Brain microvascular endothelial cell (primary cell): ENCODE data around the gene PLD5.

Experiments
- DNase-seq: peaks from one replicate; pipeline ENCODE4 v3.0.0-alpha.2; 2020
- H3K27ac ChIP-seq: fragments of 250-450 bp; sonication (Bioruptor Pico); 2 replicates; pipeline ENCODE4 v1.5.1; 2020; ENCODE audit warnings: mild to moderate bottlenecking, moderate library complexity
- H3K27me3 ChIP-seq: fragments of 250-450 bp; sonication (Bioruptor Pico); replicated peaks from 2 replicates; pipeline ENCODE4 v1.5.1; 2020; ENCODE audit warnings: mild to moderate bottlenecking
- H3K36me3 ChIP-seq: fragments of 250-450 bp; sonication (Bioruptor Pico); replicated peaks from 2 replicates; pipeline ENCODE4 v1.5.1; 2020; ENCODE audit warnings: mild to moderate bottlenecking
- H3K4me3 ChIP-seq: 2 replicates; pipeline ENCODE4 v1.5.1; 2011; ENCODE audit warnings: low read depth, mild to moderate bottlenecking, control low read depth, low read length, moderate library complexity
- in situ Hi-C: cut with HindIII; loops from 2 replicates; pipeline ENCODE4 v1.10.0; 2017; ENCODE audit warnings: low sequenced_read_pairs, low pct_ligation_motif_present
- TF ChIP-seq, protein P1 (sequence below): IDR thresholded peaks from 2 replicates; pipeline ENCODE4 v1.5.1; 2011; ENCODE audit warnings: low read depth, mild to moderate bottlenecking, moderate library complexity, low read length, control low read depth, inconsistent platforms; ENCODE audit errors: missing control alignments

Gene PLD5

DNA sequence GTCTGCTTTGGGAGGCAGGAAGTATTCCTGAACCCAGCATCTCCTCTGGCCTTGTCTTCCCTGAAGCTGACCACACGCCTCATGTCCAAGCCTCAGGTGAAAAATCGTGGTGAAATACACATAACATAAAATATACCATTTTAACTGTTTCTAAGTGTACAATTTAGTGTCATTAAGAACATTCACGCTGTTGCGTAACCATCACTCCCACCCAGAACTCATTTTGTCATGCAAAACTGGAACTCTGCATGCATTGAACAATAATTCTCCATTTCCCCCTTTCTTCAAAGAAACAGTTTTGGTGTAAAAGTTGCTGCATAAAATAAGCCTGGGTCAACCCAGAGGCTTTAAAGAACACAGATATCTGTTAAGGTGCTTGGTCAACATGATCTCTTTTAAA, 93.5 kb downstream of the PLD5 start:
- DNase-seq, result no peak
- Histone ChIP-seq H3K4me3 (no peak overlapping the region), H3K36me3 (no peaks in the 10 kb centered on the region), H3K27ac (no peak overlapping the region), H3K27me3 (no peaks in the 10 kb centered on the region)
- TF ChIP-seq, protein P1, sequence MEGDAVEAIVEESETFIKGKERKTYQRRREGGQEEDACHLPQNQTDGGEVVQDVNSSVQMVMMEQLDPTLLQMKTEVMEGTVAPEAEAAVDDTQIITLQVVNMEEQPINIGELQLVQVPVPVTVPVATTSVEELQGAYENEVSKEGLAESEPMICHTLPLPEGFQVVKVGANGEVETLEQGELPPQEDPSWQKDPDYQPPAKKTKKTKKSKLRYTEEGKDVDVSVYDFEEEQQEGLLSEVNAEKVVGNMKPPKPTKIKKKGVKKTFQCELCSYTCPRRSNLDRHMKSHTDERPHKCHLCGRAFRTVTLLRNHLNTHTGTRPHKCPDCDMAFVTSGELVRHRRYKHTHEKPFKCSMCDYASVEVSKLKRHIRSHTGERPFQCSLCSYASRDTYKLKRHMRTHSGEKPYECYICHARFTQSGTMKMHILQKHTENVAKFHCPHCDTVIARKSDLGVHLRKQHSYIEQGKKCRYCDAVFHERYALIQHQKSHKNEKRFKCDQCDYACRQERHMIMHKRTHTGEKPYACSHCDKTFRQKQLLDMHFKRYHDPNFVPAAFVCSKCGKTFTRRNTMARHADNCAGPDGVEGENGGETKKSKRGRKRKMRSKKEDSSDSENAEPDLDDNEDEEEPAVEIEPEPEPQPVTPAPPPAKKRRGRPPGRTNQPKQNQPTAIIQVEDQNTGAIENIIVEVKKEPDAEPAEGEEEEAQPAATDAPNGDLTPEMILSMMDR, result no peak
- in situ Hi-C loops, result no loop called here

DNA sequence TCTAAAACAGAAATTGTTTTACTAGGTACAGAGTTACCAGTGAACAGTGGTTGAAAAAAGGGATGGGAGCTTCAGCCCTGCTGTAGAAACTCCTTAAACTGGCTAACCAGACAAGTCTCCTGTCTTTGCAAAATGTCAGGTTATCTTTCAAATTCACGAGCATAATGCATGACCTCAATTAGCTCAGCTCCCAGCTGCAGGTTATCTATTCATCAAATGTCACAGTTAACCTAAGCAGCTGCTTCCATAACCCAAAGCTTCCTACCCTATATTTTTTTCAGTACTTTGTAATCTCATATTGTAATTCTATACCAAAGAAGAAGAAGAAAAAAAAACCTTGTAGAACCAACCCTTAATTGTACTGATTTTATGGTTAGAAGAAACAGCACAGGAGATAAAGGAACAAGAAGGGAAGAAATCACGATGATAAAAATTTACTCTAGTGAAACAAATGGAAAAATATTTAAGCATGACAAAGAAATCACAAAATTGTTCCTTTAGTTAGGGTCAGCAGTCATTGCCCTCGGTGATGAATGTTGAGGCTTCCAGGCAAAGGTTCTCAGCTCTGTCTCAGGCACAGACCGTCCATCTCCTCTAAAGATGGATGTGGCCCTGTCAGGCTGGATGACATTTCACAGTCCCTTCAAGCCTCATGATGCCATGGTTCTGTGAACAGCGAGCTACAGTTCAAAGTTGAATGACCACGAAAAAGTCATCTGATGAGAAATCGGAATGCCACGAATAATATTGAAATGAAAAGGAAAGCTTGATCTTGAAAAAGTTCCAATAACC, 95.9 kb downstream of the PLD5 start:
- H3K27ac ChIP-seq, result no peak overlapping the region
- H3K36me3 ChIP-seq, result no peaks in the 10 kb centered on the region
- H3K27me3 ChIP-seq, result no peaks in the 10 kb centered on the region
- TF ChIP-seq, protein P1, result no peak
- H3K4me3 ChIP-seq, result no peak overlapping the region
- in situ Hi-C loops, result no loop called here
- DNase-seq, result no peak

DNA sequence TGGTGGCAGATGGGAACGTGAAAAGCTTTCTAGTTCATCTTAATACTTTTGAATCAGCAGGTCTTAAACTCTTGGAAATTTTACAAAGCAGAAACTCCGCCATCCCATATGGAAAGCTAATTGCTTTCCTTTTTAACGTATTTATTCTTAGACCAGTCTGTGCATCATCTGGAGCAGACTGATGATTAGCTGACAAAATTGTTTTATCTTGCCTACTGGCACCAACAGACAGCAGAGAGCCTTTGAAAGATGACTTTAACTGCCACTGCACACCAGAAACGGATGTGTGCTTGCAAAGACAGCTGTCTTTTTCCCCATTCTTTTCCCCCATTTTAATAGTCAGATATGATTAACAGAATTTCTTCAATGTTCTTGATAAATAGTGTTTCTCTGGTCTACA, 97.0 kb downstream of the PLD5 start:
- no peak overlapping the region for H3K4me3 ChIP-seq
- no peaks in the 10 kb centered on the region for H3K36me3 ChIP-seq
- H3K27ac ChIP-seq, result no peak overlapping the region
- in situ Hi-C loops, result no loop called here
- TF ChIP-seq, protein P1, result no peak
- no peak for DNase-seq
- H3K27me3 ChIP-seq, result no peaks in the 10 kb centered on the region

DNA sequence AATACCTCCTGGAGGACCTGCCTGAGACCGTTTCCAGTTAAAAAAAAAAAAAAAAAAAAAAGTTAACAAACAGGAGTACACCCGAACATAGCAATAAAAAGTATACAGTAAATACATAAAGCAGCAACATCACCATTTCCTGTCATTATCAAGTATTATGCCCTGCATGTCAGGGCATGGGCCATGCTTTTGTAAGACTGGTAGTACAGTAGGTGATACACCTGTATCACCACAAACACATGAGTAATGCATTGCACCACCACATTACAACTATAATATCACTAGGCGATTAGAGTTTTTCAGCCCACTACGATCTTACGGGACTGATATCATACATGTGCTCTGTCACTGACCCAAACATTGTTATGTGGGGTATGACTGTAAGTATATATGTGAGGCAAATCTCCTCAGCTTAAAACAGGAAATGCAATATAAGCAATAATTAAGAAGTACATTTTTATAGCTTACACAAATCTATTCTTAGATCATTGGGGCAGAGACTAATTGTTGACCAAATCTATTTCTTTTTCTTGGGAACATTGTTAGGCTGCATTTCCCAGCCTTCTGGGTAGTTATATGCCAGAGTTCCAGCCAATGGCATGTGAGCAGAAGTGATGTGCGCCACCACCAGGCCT, 98.1 kb downstream of the PLD5 start:
- Histone ChIP-seq H3K27ac (no peak overlapping the region), H3K27me3 (no peaks in the 10 kb centered on the region), H3K36me3 (no peaks in the 10 kb centered on the region), H3K4me3 (no peak overlapping the region)
- in situ Hi-C loops, result no loop called here
- no peak for DNase-seq
- TF ChIP-seq, protein P1, result no peak

DNA sequence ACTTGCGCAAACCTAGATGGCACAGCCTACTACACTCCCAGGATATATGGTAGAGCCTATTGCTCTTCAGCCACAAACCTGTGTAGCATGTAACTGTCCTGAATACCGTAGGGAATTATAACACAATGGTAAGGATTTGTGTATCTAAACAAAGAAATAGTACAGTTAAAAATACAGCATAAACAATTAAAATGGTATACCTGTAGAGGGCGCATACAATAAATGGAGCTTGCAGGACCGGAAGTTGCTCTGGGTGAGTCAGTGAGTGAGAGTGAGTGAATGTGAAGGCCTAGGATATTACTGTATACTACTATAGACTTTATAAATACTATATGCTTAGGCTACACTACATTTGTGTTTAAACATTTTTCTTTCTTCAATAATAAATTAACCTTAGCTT, 99.3 kb downstream of the PLD5 start:
- in situ Hi-C loops, result no loop called here

More for the DNA sequence above, 99.3 kb downstream of the PLD5 start:
- no peak overlapping the region for H3K27ac ChIP-seq
- H3K27me3 ChIP-seq, result no peaks in the 10 kb centered on the region
- TF ChIP-seq, protein P1, result no peak
- DNase-seq, result peak; percentile 4
- H3K36me3 ChIP-seq, result no peaks in the 10 kb centered on the region
- H3K4me3 ChIP-seq, result no peak overlapping the region
